GM12878 (cell line): ENCODE results near the gene PRUNE1.

Source experiments
- ETV6 ChIP-seq, 2 experiments: fragments of 450-650 bp in 1 of 2; IDR thresholded peaks in 1 of 2; conservative IDR thresholded peaks in 1 of 2; 2 replicates each; pipeline ENCODE4 v1.6.1; 2014; ENCODE audit warnings: antibody characterized with exemption in 1 of 2, borderline replicate concordance in 1 of 2, low read depth in 1 of 2, mild to moderate bottlenecking in 1 of 2, moderate library complexity in 1 of 2
- HDAC2 ChIP-seq: fragments of 200-600 bp; sonication (generic); IDR thresholded peaks from 2 replicates; pipeline ENCODE4 v1.6.1; 2017
- MYB ChIP-seq: fragments of 150-350 bp; IDR thresholded peaks from 2 replicates; pipeline ENCODE4 v1.6.1; 2014; ENCODE audit warnings: mild to moderate bottlenecking, low read depth, low read length, borderline replicate concordance
- NFXL1 ChIP-seq: fragments of 450-650 bp; IDR thresholded peaks from 2 replicates; pipeline ENCODE4 v1.6.1; 2017; ENCODE audit warnings: antibody characterized with exemption, mild to moderate bottlenecking, borderline replicate concordance
- SMC3 ChIP-seq: IDR thresholded peaks from 2 replicates; pipeline ENCODE4 v1.6.1; 2011; ENCODE audit warnings: low read length, improper control_type of control experiment, borderline replicate concordance
- TF ChIP-seq, protein P1 (sequence below): fragments of 450-650 bp; IDR thresholded peaks from 2 replicates; pipeline ENCODE4 v1.6.1; 2016; ENCODE audit warnings: mild to moderate bottlenecking, moderate library complexity, borderline replicate concordance

DNA sequence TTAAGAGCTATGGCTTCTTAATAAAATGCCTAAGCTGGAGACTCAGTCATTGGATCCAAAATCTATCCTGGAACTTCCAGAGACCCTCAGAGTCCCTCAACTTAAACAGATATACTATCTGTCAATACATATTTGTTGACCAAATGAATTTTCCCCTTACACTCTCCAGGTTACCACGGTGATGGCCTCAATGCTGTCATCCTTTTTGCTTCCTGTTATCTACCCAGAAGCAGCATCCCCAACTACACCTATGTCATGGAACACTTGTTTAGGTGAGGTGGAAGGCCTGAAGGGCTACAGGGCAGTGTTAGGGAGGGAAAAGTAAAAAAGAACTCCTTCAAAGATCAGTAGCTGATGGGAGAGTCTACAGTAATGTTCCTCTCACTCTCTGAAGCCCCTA lies 34.9 kb downstream of the PRUNE1 start:
- TF ChIP-seq, protein P1, sequence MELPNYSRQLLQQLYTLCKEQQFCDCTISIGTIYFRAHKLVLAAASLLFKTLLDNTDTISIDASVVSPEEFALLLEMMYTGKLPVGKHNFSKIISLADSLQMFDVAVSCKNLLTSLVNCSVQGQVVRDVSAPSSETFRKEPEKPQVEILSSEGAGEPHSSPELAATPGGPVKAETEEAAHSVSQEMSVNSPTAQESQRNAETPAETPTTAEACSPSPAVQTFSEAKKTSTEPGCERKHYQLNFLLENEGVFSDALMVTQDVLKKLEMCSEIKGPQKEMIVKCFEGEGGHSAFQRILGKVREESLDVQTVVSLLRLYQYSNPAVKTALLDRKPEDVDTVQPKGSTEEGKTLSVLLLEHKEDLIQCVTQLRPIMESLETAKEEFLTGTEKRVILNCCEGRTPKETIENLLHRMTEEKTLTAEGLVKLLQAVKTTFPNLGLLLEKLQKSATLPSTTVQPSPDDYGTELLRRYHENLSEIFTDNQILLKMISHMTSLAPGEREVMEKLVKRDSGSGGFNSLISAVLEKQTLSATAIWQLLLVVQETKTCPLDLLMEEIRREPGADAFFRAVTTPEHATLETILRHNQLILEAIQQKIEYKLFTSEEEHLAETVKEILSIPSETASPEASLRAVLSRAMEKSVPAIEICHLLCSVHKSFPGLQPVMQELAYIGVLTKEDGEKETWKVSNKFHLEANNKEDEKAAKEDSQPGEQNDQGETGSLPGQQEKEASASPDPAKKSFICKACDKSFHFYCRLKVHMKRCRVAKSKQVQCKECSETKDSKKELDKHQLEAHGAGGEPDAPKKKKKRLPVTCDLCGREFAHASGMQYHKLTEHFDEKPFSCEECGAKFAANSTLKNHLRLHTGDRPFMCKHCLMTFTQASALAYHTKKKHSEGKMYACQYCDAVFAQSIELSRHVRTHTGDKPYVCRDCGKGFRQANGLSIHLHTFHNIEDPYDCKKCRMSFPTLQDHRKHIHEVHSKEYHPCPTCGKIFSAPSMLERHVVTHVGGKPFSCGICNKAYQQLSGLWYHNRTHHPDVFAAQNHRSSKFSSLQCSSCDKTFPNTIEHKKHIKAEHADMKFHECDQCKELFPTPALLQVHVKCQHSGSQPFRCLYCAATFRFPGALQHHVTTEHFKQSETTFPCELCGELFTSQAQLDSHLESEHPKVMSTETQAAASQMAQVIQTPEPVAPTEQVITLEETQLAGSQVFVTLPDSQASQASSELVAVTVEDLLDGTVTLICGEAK = no peak
- TF ChIP-seq ETV6 (conservative IDR thresholded peaks at IDR 0.05 in 1 of 2, IDR thresholded peaks at IDR 0.05 in 1 of 2; ENCODE audit: borderline replicate concordance in 1 of 2, low read depth in 1 of 2) (no peak), NFXL1 (no peak), HDAC2 (no peak), MYB (no peak), SMC3 (no peak)
